ENCODE data around the gene CAMSAP3.
"Not testable (repeated sequence)": the region's sequence is repeated elsewhere in the genome, so short reads cannot be mapped to it uniquely, and the experiment has no call there.

Gene CAMSAP3

GRCh38 chr19:7632340-7633203 lies 36.9 kb downstream of the CAMSAP3 start:
- DNase-seq (ENCODE audit: low read depth), result no peak

GRCh38 chr19:7633698-7634097 lies 38.0 kb downstream of the CAMSAP3 start, which contains the start of gene PCP2:
Gene PCP2, minus strand, starts transcription at chr19:7633719. Its CDS starts 262 bp downstream, at chr19:7633457.
- DNase-seq (ENCODE audit: low read depth), result no peak

DNA sequence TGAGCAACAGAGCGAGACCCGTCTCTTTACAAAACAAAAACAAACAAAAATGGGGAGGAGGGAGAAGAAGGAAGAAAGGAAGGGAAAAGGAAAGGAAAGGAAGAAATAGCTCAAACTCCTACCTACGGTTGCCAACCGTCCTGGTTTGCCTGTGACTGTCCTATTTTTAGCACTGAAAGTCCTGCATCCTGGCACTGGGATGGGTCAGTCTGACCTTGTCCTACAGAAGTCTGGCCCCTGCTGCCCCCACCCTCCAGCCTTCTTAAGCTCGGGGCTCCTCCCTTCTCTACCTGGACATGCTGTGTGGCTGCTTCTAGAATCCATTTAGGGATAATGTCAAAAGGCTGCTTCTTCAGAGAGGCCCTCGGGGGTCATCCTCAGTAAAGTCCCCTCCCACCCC lies 40.0 kb downstream of the CAMSAP3 start:
- DNase-seq (ENCODE audit: low read depth), result no peak

DNA sequence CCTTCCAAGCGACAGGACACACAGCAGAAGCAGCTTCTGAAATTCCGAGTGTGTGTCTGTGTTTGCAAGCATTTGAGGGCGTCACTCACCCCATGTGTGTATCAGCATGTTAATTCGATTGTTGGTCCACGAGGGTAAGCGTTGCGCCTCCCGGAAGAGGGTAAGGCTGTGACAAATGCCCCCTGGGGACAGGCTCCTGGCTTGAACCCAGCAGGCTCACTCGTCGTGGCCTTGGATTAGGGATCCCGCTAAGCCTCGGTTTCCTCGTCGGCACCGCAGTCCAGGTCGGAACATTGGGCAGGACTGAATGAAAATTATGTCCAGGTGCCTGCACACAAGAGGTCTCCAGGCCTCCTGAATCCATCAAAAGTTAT lies 40.6 kb downstream of the CAMSAP3 start:
- DNase-seq (ENCODE audit: low read depth), result no peak

DNA sequence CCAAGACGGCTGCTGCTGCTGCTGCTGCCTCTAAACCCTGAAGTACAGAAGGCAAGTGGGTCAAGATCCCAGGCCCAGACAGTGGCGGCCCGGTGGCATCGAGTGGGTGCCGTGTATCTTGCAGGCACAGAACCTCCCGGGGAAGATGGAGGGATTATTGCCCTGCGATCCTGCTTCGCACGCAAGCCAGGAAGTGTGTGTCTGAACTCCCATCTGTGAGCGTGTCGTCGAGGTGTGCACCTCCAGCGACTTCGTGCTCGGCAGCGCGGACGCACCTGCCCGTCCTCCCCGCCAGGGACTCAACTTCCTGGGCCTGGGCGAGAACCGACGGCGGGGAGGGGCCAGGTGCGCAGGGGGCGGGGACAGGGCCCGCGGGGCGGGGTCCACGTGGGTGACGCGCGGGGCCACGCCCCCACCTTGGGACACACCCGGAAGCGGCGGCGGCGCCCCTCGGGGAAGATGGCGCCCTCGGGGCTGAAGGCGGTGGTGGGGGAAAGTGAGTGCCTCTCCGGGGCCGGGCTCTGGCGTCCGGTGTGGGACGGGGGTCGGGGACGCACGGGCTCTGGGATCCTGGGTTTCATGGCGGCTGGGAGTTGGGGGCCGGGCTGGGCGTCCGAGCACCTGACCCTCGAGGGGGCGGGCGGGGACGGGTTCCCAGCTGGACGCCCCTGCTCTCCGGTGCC lies 41.2 kb downstream of the CAMSAP3 start, which contains the start of gene STXBP2:
TSS of gene STXBP2 (plus strand) at position 420 of the 683 bp plus-strand sequence. CDS start at position 460, 40 bp downstream.
- DNase-seq (ENCODE audit: low read depth), result peak; percentile 92

DNA sequence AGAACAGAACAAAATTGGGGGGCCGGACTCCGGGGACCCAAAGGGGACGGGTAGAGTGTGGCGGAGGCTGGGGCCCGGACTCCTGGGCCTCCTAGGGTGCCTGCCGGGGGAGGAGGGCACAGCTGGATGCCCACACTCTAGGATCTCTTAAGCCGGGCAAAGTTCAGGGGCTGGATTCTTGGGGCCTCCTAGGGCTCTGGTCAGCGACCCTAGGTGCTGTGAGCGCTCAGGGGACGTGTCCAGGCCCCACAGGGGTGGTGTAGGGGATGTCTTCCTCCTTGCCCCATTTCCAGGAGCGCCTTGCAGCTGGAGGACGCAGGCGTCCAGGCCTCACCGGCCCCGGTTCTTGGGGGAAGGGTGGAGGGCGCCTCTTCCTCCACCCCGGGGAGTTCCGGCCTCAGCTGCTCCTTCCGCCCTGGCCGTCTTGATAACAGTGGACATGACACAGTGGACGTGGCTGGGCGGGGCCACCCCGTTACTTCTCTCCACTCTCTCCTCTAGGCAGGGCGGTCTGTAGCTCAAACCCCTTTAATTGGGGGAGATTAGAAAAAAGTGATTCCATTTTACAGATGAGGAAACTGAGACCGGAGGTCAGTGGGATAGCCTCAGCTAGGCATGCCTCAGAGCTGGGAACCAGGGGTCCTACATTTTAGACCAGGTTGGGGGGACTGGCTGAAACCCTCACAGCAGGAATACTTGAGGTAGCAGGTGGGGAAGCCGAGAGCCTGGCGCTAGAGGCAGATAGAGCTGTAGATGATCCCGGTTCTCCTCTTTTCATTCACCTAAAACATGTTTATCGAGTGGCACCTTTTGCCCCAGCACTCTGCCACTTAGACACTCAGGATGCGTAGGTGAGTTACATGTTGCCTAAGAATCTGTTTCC lies 42.0 kb downstream of the CAMSAP3 start:
- DNase-seq (ENCODE audit: low read depth), result no peak

GRCh38 chr19:7638802-7639465 lies 43.3 kb downstream of the CAMSAP3 start:
- no peak for DNase-seq (ENCODE audit: low read depth)

- no peak for DNase-seq (ENCODE audit: low read depth)
Observed at GRCh38 chr19:7639863-7640348, 44.2 kb downstream of the CAMSAP3 start.

- no peak for DNase-seq (ENCODE audit: low read depth)
Observed at GRCh38 chr19:7640803-7641202, 45.1 kb downstream of the CAMSAP3 start.

- no peak for DNase-seq (ENCODE audit: low read depth)
Observed at GRCh38 chr19:7641290-7642276, 45.9 kb downstream of the CAMSAP3 start.

DNA sequence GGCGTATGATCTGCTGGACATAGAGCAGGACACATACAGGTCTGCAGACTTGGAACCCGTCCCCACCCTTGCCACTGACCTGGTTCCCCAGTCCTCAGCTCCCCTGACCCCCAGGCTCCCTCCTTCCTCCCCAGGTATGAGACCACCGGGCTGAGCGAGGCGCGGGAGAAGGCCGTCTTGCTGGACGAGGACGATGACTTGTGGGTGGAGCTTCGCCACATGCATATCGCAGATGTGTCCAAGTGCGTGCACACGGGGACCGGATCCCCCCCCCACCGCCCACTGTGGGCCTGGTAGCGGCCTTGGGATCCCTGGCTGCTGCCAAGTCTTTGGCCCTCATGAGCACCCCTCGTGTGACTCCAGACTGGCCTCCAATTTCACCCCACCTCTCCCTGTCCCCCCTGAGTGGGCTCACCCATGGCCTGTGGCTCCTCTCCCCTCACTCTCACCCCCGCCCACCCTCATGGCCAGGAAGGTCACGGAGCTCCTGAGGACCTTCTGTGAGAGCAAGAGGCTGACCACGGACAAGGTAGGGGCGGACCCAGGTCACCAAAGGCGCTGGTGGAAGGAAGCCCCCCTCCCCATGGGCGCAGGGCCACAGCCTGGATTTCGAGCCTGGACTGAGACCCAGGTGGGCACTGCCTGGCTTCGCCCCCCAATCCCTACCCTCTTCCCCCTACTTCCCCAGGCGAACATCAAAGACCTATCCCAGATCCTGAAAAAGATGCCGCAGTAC lies 46.8 kb downstream of the CAMSAP3 start:
- no peak for DNase-seq (ENCODE audit: low read depth)

GRCh38 chr19:7643031-7643415 lies 47.4 kb downstream of the CAMSAP3 start:
- no peak for DNase-seq (ENCODE audit: low read depth)

GRCh38 chr19:7643629-7644549 lies 48.2 kb downstream of the CAMSAP3 start:
- DNase-seq (ENCODE audit: low read depth), result not testable (repeated sequence)

DNA sequence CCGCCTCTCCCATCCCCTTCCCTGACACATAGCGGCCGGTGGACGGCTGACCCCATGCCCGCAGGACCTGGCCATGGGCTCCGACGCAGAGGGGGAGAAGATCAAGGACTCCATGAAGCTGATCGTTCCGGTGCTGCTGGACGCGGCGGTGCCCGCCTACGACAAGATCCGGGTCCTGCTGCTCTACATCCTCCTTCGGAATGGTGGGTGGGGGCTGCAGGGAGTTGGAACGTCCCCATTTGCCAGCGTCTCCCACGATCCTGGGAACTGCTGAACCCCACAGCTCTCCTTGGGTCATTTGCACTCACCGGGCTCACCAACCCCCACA lies 48.9 kb downstream of the CAMSAP3 start:
- no peak for DNase-seq (ENCODE audit: low read depth)

DNA sequence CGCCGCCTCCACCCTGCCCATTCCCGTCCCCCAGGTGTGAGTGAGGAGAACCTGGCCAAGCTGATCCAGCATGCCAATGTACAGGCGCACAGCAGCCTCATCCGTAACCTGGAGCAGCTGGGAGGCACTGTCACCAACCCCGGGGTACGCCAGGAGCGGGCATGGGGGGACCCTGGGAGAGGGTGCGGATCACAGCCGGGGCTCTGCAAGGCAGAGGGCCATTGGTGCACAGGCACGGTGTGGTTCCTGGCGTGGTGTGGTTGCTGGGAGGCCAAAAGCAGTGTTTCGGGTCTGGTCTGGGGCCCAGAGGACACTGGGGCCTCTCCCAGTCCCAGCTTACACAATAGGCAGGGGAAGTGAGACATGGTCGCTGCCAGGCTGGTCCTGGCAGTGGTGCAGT lies 49.5 kb downstream of the CAMSAP3 start:
- no peak for DNase-seq (ENCODE audit: low read depth)

- no peak for DNase-seq (ENCODE audit: low read depth)
Observed at GRCh38 chr19:7645656-7646425, 50.2 kb downstream of the CAMSAP3 start.

GRCh38 chr19:7646426-7646700 lies 50.7 kb downstream of the CAMSAP3 start:
- DNase-seq (ENCODE audit: low read depth), result no peak

GRCh38 chr19:7647156-7647555 lies 51.5 kb downstream of the CAMSAP3 start:
- DNase-seq (ENCODE audit: low read depth), result no peak
